NCI-H345 (cell line): ENCODE measurements around the gene LRRC1.
A peak's percentile ranks its signal among the peaks of the same experiment; 100 is the strongest.

Experiments
- DNase-seq: peaks from one replicate; lab custom pipeline; 2025; lab: John Stamatoyannopoulos, UW

LRRC1 gene

GRCh38 chr6:53925891-53926290 is 131.1 kb downstream of the LRRC1 start:
- no peak for DNase-seq

DNA sequence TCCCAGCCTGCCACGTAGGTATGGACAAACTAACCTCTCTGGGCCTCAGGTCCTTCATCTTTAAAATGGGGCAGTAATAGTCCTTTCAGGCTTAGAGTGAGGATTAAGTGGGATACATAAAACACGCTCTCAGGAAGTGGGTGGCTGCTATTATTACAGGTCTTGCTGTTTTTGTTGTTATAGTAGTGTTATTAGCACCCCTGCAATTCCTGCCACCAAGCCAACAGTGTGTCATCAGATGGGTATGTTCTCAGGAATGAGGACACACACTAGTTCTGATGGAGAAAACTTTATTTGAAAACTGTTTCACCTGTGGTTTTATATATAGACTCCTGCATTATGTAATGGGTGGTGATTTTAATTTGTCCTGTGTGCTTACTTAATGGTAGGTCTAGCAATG is 131.7 kb downstream of the LRRC1 start:
- DNase-seq, result no peak

DNA sequence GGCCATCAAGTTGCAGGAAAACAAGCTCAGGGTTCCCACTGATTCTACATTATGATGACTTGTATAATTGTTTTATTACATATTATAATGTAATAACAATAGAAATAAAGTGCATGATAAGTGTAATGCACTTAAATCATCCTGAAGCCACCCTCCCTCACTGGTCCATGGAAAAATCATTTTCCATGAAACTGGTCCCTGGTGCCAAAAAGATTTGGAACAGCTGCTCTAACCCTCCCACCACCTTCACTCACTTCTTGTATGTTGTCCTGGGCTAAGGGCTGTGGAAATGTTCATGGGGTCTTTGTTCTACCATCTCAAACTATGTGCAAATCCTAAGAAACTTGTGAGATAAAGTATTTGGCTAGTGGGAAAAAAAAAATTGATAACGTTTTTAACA is 133.8 kb downstream of the LRRC1 start:
- DNase-seq, result no peak

DNA sequence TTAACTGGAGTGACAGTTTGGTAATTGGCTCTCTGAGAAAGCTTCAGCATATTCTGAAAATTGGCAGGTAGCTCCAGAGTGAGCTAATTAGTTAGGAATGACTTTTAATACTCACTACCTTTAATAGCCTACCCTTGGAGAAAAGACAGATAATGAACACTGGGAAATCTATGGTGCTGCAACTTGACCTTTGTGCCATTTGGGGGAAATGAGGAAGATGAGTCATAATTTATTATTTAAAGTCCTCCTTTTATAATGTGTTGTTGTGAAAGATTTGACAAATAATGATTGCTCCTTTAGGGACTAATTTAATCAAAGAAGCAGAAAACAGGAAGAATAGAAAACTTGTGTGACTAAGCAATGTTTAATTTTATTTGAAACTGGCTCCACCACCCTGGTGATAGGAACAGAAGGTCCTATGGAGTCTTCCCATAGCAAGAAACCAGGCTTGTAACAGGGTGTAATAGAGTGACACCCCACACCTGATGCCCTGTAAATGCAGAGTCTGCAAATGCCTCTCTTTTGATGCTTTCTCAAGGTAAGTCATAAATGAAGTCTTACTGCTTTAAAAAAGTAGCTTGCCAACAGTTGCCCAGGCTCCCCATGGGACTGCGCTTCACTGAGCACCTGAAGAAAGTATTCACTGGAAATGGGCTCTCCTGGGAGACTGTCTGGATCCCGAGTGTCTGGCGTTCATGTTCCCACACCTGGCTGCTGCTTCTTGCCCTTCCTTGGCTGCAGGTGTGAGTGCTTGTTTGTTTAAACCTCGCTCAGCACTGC is 134.4 kb downstream of the LRRC1 start:
- DNase-seq, result no peak

- no peak for DNase-seq
These were observed 135.0 kb downstream of the LRRC1 start for GRCh38 chr6:53929821-53930120.

DNA sequence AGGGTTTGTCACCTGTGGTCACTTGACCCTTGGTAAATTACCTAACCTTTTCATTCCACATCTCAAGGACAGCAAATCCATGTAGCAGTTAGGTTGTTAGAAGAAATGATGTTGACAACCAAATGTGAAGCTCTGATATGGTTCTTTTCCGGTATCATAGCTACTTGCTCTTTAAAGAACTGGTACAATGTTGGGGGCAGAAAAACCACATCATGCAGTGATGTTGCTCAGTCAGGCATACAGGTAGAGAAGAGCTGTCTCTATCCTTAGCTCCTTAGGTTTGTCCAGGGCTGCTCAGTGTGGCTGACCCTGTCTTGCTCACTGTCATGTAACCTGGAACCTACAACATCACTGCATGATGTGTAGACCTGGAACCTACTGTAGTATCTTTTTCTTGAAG is 135.5 kb downstream of the LRRC1 start:
- no peak for DNase-seq

- no peak for DNase-seq
These were observed 136.3 kb downstream of the LRRC1 start for GRCh38 chr6:53931086-53931485.

GRCh38 chr6:53932516-53932915 is 137.7 kb downstream of the LRRC1 start:
- DNase-seq, result no peak

GRCh38 chr6:53934023-53934422 is 139.2 kb downstream of the LRRC1 start:
- DNase-seq, result no peak

- DNase-seq, result no peak
These were observed 142.7 kb downstream of the LRRC1 start for GRCh38 chr6:53937461-53937860.

GRCh38 chr6:53938810-53939209 is 144.0 kb downstream of the LRRC1 start:
- no peak for DNase-seq

DNA sequence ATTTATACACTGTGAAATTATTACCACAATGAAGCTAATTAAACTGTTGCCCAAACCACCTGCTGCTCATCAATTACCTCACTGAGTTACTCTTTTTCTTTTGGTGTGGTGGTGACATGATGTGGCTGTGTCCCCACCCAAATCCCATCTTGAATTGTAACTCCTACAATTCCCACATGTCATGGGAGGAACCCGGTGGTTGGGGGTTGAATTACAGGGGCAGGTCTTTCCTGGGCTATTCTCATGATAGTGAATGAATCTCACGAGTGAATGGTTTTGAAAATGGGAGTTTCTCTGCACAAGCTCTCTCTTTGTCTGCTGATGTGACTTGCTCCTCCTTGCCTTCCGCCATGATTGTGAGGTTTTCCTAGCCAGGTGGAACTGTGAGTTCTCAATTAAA is 145.0 kb downstream of the LRRC1 start:
- no peak for DNase-seq

DNA sequence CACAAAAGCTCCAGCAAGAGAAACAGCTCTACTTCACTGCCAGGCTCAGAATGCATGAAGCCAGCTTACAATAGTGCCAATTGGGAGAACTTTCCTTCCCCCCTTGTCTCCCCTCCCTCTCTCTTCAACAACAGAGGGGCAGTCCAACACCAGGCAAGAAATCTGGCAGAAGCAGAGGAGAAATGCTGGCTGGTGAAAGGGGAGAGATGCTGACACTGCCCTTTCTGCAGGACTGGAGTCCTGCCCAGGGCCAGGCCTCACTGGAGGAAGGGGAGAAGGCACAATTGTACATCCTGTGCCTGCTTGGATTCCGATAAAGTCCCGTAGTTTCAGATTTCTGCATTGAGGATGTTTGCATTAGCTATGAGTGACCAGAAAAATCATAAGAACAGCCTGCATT is 148.6 kb downstream of the LRRC1 start:
- DNase-seq, result no peak

GRCh38 chr6:53944091-53944490 is 149.3 kb downstream of the LRRC1 start:
- no peak for DNase-seq

DNA sequence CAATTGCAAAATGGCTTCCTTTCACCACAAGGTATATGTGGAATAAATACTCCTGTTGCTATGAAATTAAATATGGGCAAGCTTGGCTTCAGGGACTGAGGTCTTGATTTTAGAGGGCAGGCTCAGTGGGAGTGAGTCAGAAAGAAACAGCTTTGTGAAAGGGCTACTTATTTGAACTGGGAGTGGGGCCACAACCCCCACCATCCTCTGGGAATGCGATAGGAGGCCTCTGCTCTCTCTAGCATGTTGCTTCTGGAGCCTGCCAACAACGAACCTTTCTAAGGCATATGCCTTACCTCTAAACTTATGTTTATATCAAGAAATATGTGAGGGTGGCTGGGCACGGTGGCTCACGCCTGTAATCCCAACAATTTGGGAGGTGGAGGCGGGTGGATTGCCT is 149.7 kb downstream of the LRRC1 start:
- DNase-seq, result no peak

DNA sequence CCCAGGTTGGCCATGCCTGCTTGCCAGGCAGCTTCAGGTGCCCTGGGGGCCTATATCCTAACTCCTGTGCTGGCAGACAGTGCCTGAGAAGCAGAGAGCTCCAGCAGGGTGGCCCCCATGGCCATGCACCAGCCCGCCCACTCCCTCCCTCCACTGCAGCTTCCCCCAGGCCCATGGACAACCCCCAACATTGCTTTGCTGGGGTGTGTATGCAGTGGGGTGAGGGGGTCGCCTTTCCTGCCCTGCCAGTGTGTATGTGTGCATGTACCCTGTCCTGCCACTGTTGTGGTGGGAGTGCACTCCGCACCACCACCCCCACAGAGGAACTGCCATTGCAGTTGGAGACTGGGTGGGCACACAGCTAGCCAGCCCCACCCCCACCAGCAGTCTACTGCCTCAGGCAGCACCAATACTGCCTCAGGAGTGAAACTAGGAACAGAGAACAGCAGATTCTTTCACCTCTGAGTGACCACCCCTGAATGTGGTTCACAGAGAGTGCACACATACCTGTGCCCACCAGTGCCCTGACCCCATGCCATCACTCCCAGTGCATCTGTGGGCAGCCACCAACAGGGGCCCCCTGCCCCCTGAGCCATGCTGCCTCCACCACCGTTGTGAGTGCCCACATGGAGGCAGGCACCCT is 151.1 kb downstream of the LRRC1 start:
- no peak for DNase-seq

GRCh38 chr6:53947780-53948179 is 153.0 kb downstream of the LRRC1 start:
- no peak for DNase-seq

DNA sequence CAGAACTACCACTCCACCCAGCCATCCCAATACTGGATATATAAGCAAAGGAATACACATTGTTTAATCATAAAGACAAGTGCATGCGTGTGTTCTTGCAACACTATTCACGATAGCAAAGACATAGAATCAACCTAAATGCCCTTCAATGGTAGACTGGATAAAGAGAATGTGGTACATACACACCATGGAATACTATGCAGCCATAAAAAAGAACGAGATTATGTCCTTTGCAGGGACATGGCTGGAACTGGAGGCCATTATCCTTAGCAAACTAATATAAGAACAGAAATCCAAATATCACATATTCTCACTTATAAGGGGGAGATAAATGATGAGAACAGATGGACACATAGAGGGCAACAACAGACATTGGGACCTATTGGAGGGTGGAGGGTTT is 156.6 kb downstream of the LRRC1 start:
- DNase-seq, result no peak

DNA sequence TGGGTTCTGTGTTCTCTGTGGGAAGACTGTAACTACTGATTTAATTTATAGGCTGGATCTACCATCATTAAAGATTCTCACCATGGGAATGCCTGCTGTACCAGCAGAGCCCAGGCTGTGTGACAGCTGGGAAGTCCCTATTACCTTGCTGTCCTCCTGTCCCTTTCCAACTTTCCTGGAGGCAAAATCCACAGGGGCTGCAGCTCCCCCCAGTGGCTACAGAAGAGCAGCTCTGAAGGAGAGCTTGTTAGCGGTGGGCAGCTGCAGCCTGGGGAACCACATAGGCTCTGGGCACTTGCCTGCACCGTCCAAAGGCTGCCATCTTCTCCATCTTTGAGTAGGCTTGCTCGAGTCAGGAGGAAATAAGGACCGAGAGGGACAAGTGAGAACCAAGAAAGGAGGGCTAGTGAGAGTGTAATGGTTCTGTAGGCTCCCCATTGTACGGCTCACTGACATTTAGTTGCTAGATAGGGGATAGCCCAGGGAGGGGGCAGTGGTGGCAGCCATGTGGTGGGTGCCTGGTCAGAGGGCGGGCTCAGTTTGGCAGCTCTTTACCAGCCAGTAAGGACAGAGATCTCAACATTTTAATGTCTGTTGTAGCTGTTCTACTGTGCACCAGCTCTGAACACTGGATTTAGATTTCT is 161.4 kb downstream of the LRRC1 start:
- DNase-seq, result peak; percentile 73

GRCh38 chr6:53956804-53957203 is 162.0 kb downstream of the LRRC1 start:
- DNase-seq, result no peak

DNA sequence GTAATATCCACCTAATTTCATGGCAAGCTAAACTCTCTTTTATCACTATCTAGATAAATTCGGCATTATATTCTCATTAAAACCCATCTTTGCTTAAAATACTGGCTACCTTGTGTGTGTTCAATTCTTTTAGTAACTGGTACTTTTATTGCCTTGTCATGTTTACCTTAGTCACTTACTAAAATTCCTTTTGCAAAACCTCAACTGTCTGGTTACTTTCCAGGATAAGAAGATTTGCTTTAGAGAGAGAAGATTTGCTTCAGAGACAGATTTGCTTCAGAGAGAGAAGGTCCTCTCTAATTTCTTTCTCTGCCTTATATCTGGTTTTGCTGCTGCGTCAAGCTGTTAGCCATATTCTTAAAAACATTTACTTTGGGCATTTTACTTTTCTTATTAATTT is 164.9 kb downstream of the LRRC1 start:
- DNase-seq, result no peak

GRCh38 chr6:53960311-53960710 is 165.5 kb downstream of the LRRC1 start:
- no peak for DNase-seq

DNA sequence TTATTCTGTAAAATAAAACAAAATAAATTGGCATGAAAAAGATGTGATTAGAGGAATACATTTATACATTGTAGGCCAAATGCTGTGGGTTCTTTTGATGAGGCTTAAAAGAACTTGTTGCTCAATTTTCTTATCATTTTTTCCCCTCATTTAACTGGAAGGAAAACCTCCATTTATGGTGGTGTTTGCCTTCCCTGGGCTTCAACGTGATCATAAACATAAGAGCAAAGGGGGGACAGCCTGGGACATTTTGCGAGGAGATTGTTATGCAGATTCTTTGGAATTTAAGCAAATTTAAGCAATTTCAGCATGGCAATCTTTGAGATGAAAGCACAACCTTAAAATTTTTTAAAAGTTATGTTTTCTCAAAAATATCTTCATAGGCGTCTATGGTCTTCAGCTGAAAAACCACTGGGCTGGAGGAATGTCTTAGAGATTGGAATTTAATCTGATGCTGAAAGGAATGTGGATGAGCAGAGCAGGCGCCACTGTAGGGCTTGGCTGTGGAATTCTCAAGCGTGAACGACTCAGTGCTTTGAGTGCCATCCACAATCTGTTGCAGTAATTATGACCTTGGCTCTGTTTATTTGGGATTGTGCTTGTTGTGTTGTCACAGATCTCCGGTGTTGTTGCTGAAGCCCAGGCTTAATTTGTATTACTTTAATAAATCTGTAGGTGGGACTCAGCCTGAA is 167.0 kb downstream of the LRRC1 start:
- no peak for DNase-seq
